ENCODE measurements around the gene SYT8.

GRCh38 chr11:1834062-1834610, 654 bp upstream of the SYT8 start:
- TF ChIP-seq CTCF (conservative IDR thresholded peaks at IDR 0.05 in 1 of 2, IDR thresholded peaks at IDR 0.05 in 1 of 2; ENCODE audit: extremely low read depth in 1 of 2, insufficient read depth in 1 of 2, low read depth in 1 of 2, low read length in 2 of 2), result no peak
- TF ChIP-seq EZH2 (IDR thresholded peaks at IDR 0.05; ENCODE audit: borderline replicate concordance, low read length), result no peak

All from mammary epithelial cell (primary cell).